ENCODE data around the gene CAVIN2.

CAVIN2 gene, protein sequence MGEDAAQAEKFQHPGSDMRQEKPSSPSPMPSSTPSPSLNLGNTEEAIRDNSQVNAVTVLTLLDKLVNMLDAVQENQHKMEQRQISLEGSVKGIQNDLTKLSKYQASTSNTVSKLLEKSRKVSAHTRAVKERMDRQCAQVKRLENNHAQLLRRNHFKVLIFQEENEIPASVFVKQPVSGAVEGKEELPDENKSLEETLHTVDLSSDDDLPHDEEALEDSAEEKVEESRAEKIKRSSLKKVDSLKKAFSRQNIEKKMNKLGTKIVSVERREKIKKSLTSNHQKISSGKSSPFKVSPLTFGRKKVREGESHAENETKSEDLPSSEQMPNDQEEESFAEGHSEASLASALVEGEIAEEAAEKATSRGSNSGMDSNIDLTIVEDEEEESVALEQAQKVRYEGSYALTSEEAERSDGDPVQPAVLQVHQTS

DNA sequence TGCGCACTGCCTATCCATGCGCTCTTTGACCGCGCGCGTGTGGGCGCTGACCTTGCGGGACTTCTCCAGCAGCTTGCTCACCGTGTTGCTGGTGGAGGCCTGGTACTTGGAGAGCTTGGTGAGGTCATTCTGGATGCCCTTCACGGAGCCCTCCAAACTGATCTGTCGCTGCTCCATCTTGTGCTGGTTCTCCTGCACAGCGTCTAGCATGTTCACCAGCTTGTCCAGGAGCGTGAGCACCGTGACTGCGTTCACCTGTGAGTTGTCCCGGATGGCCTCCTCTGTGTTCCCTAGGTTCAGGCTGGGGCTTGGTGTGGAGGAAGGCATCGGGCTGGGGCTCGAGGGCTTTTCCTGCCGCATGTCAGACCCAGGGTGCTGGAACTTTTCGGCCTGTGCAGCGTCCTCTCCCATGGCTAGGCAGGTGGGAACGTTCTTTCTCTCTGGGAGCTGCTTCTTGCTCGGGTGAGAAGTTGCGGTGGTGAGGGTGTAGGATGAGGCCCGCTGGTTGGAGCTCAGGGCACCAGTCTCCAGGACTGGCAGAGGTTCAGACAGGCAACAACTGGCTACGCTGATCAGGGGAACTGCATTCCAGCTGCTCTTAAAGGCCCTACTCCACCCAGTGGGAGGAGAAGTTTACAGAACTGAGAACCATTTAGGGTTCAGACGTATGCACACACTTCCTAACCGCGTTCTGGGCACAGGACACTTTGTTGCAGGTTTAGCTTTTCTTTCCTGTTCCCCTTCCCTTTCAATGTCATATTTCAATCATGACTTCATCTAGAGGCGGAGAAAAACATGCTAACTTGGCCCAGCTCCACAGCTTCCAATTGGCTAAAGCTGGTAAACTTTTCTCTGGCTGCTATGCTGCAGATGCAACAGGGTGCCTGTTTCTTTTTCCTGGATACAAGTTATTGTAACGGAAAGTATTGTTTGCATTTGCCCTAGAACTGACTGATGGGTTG, at the start of gene CAVIN2:
Gene CAVIN2, minus strand, starts transcription at position 574 of the 962 bp plus-strand sequence. Its CDS starts 163 bp downstream, at position 411.
- peak within 1 kb of the TSS; percentile 1 for H3K4me3 Mint-ChIP-seq
- peaks cover 5% of the 10 kb centered on the region for H3K4me1 Mint-ChIP-seq (ENCODE audit: low read depth)

DNA sequence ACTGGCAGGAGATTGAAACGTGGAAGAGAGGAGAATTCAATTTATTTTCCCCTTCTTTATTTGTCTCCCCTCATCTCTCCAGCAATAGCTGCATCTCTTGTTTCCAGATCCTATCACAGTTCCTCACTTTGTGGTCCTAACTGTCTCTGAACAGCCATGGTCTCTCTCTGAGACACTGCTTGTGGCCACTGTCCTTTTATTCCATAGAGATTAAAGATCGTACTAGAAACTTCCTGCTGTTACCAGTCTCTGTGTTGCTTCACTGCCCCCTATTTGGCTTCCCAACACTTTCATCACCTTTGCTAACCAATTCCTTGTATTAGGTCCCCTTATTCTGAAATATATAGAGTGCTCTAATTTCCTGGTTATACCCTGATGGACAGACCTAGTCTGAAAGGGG, 48.9 kb upstream of the CAVIN2 start:
- Mint-ChIP-seq H3K4me1 (ENCODE audit: low read depth) (no peaks in the 10 kb centered on the region), H3K27ac (no peak overlapping the region), H3K4me3 (no peak overlapping the region), H3K9me3 (ENCODE audit: low read depth) (no peaks in the 10 kb centered on the region), H3K36me3 (no peaks in the 10 kb centered on the region), H3K27me3 (peaks cover 9% of the 10 kb centered on the region)

More for the DNA sequence above, at the start of gene CAVIN2:
- no peak within 1 kb of the TSS for H3K27ac Mint-ChIP-seq
- peaks cover 15% of the 10 kb centered on the region for H3K27me3 Mint-ChIP-seq
- no peaks in the 10 kb centered on the region for H3K36me3 Mint-ChIP-seq
- no peaks in the 10 kb centered on the region for H3K9me3 Mint-ChIP-seq (ENCODE audit: low read depth)

DNA sequence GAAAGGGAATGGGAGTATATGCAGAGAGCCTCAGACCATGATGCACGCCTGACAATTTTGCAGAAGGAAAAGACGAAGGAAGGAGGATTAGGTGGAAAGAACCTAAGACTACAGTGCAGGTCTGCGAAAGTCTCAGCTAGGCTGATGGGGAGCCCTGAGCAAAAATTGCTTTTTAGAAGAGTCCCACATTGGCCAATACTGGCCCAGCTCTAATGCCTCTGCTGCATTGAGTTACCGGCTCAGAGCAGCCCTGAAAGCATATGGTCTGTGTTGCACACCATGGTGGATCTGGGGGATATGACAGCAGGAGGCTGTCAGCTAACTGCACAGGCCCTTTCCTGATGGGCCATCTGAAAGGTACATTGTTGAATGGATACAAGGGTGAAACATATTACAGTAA, 48.3 kb upstream of the CAVIN2 start:
- H3K27ac Mint-ChIP-seq = no peak overlapping the region
- no peaks in the 10 kb centered on the region for H3K36me3 Mint-ChIP-seq
- no peak overlapping the region for H3K4me3 Mint-ChIP-seq
- H3K27me3 Mint-ChIP-seq = peaks cover 7% of the 10 kb centered on the region
- H3K9me3 Mint-ChIP-seq (ENCODE audit: low read depth) = no peaks in the 10 kb centered on the region
- no peaks in the 10 kb centered on the region for H3K4me1 Mint-ChIP-seq (ENCODE audit: low read depth)

DNA sequence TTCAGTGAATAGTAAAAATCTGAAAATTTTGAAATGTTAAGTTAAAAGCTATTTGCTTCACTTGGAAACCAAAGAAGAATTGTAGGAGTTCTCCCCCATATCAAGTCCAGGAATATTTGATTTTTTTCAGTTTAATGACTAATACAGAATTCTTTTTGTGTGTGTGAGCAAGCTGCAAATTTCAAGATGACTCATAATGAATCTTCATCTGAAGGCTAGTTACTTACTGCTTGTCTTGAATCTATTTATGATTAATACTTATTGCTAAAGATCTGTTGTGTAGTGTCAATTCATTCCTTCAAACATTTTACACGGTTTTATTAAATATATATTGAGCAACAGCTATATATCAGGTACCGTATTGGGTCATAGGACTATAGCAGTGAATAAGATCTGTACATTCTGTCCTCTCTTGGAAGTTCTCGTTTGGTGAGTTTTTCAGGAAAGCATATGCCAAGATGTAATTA, 47.8 kb upstream of the CAVIN2 start:
- peaks cover 7% of the 10 kb centered on the region for H3K27me3 Mint-ChIP-seq
- no peak overlapping the region for H3K4me3 Mint-ChIP-seq
- H3K27ac Mint-ChIP-seq = no peak overlapping the region
- H3K9me3 Mint-ChIP-seq (ENCODE audit: low read depth) = no peaks in the 10 kb centered on the region
- H3K36me3 Mint-ChIP-seq = no peaks in the 10 kb centered on the region
- H3K4me1 Mint-ChIP-seq (ENCODE audit: low read depth) = no peaks in the 10 kb centered on the region

DNA sequence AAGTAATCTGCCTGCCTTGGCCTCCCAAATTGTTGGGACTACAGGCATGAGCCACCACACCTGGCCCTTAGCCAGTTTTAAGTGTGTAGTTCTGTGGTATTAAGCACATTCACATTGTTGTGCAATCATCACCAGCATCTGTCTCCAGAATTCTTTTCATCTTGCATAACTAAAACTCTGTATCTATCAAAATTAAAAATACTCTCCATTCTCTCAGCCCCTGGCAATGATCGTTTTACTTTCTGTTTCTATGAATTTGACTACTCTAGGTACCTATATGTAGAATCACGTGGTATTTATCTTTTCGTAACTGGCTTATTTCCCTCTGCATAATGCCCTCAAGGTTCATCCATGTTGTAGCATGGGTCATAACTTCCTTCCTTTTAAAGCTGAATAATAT, 45.5 kb upstream of the CAVIN2 start:
- Mint-ChIP-seq H3K27me3 (peaks cover 7% of the 10 kb centered on the region), H3K36me3 (no peaks in the 10 kb centered on the region), H3K4me3 (no peak overlapping the region), H3K4me1 (ENCODE audit: low read depth) (no peaks in the 10 kb centered on the region), H3K9me3 (ENCODE audit: low read depth) (no peaks in the 10 kb centered on the region), H3K27ac (no peak overlapping the region)

DNA sequence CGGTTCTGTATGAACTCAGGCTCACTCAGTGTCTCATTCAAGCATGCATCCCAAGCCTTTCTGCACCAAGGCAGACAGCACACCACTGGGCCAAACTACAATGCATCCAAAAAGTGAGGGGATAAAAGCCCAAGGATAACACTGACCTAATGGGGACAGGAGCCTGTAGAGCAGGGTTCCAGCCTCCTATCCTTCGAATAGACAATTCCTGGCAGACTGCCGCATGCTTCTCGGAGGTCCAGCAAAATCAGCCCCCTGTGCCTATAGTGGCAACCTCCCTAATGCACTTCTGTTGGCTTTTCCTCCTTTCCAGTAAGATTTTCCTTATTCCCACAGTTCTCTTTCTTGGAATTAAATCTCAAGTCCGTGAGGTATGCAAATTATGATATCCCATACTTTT, 44.8 kb upstream of the CAVIN2 start:
- Mint-ChIP-seq H3K27ac (no peak overlapping the region), H3K36me3 (no peaks in the 10 kb centered on the region), H3K4me3 (no peak overlapping the region), H3K4me1 (ENCODE audit: low read depth) (no peaks in the 10 kb centered on the region), H3K9me3 (ENCODE audit: low read depth) (no peaks in the 10 kb centered on the region), H3K27me3 (peaks cover 7% of the 10 kb centered on the region)

DNA sequence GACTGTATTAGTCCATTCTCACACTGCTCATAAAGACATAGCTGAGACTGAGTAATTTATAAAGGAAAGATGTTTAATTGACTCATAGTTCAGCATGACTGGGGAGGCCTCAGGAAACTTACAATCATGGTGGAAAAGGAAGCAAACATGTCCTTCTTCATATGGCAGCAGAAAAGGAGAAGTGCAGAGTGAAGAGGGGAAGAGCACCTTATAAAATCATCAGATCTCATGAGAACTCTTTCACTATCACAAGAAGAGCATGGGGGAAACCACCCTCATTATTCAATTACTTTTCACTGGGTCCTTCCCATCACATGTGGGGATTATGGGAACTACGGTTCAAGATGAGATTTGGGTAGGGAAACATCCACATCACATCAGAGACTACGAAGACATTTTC, 43.0 kb upstream of the CAVIN2 start:
- Mint-ChIP-seq H3K36me3 (no peaks in the 10 kb centered on the region), H3K9me3 (ENCODE audit: low read depth) (no peaks in the 10 kb centered on the region), H3K27ac (no peak overlapping the region)

DNA sequence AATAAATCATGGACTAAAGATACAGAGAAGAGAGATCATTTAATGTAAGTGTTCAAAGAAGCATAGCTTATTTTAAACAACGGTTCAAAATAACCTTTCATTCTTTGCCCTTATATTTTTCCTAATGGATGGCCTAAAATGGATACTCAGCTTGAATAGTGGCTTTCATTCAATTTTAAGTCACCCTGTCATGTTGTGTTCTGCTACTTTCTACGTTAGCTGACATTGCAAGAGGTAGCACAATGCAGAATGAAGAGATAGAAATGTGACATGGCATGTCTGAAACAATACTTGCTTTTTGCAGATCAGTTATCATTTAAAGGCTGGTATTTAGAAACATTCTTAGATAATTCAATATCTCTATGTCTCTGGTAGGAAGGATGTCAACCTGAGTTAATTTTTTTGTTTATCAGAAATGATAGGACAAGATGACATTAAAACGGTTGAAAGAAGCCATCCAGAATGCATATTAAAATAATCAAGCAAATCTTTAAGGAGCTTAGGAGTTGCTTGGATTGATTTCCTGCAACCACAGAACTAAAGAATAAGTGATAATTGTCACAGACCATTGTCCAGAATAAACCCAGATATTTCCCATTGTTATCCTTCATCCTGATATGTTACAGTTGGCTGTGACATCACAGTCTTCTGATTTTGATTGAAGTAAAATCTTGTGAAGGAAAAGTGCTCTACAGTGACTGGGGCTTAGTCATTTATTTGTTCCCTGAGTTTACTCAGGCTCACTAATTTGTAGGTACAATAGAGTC, 41.7 kb upstream of the CAVIN2 start:
- no peak overlapping the region for H3K4me3 Mint-ChIP-seq
- no peaks in the 10 kb centered on the region for H3K9me3 Mint-ChIP-seq (ENCODE audit: low read depth)
- H3K27me3 Mint-ChIP-seq = peaks cover 7% of the 10 kb centered on the region
- H3K27ac Mint-ChIP-seq = no peak overlapping the region
- no peaks in the 10 kb centered on the region for H3K4me1 Mint-ChIP-seq (ENCODE audit: low read depth)
- no peaks in the 10 kb centered on the region for H3K36me3 Mint-ChIP-seq

More for the DNA sequence above, 43.0 kb upstream of the CAVIN2 start:
- Mint-ChIP-seq H3K4me1 (ENCODE audit: low read depth) (no peaks in the 10 kb centered on the region), H3K27me3 (peaks cover 7% of the 10 kb centered on the region), H3K4me3 (no peak overlapping the region)

DNA sequence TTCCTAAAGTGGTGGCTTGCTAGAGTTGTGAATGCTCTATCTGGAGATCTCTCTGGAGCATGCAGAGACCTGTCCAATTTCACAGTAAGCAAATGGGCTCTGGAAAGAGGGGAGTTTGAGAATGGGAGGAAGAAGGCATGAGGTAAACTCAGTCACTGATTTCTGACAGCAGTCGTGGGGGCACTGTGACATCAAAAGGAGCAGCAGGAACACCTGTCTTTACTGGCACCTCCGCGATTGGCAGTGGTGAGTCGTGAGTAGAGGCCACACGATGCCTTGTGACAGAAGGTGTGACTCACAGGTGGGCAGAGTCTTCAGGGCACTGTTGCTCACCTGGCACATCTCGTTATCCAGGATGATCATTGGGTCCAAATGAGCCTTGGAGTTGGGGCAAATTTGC, 38.8 kb upstream of the CAVIN2 start:
- H3K27me3 Mint-ChIP-seq = no peaks in the 10 kb centered on the region
- H3K27ac Mint-ChIP-seq = no peak overlapping the region

DNA sequence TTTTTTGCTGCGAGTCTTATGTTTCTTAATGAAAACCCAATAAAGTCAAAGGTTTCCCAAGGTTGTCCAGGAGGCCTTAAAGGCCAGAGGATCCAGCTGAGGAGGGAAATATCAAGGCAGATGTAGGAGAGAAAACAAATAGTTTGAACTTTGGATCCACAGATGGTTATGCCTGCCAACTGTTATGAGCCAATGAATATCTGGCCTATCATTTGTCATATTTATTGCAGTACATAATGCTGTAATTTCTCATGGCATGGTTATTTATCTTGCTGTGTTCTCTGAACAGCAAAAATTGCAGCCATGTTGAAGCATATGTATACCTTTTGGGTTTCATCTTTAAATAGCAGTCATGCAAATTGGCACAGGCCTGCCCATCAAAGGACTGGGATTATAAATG, 38.2 kb upstream of the CAVIN2 start:
- no peak overlapping the region for H3K4me3 Mint-ChIP-seq

More for the DNA sequence above, 38.8 kb upstream of the CAVIN2 start:
- Mint-ChIP-seq H3K36me3 (no peaks in the 10 kb centered on the region), H3K4me1 (ENCODE audit: low read depth) (no peaks in the 10 kb centered on the region), H3K9me3 (ENCODE audit: low read depth) (no peaks in the 10 kb centered on the region), H3K4me3 (no peak overlapping the region)

DNA sequence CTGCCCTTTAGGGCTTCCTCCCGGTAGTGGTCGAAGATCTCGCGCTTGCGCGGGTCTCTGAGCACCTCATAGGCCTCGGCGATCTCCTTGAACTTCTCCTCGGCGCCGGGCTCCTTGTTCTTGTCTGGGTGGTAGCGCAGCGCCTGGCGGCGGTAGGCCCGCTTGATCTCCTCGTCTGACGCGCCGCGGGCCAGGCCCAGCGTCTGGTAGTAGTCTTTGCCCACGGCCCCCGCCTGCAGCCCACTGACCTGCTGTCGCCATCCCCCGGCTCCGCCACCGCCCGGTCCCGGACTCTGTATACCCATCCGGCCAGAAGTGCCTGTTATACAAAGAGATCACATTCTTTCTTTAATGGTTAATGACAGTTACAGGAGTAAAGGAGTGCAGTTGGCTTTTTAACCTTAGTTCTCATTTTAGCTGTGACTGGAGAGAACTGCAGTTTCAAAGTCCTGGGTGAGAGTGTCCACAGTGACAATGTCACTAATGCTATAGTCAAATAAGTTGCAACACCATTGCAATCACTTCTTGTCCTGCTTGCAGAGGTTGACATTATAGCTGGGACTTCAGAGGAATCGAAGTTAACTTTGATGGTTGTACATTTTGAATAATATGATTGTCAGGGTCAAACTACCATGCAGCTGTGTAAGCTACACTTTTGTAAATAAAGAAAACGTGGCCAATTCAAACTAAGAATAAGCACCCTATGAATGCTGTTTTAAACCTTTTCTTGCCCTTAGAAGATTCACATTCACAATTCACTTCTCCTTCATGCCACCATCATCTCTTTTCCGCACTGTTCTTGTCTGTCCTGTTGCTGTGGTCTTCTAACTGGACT, 35.3 kb upstream of the CAVIN2 start:
- H3K4me3 Mint-ChIP-seq = no peak overlapping the region
- no peaks in the 10 kb centered on the region for H3K9me3 Mint-ChIP-seq (ENCODE audit: low read depth)
- no peaks in the 10 kb centered on the region for H3K36me3 Mint-ChIP-seq
- H3K27ac Mint-ChIP-seq = no peak overlapping the region
- H3K4me1 Mint-ChIP-seq (ENCODE audit: low read depth) = no peaks in the 10 kb centered on the region
- H3K27me3 Mint-ChIP-seq = no peaks in the 10 kb centered on the region

More for the DNA sequence above, 38.2 kb upstream of the CAVIN2 start:
- Mint-ChIP-seq H3K9me3 (ENCODE audit: low read depth) (no peaks in the 10 kb centered on the region), H3K36me3 (no peaks in the 10 kb centered on the region), H3K27me3 (no peaks in the 10 kb centered on the region), H3K27ac (no peak overlapping the region), H3K4me1 (ENCODE audit: low read depth) (no peaks in the 10 kb centered on the region)

DNA sequence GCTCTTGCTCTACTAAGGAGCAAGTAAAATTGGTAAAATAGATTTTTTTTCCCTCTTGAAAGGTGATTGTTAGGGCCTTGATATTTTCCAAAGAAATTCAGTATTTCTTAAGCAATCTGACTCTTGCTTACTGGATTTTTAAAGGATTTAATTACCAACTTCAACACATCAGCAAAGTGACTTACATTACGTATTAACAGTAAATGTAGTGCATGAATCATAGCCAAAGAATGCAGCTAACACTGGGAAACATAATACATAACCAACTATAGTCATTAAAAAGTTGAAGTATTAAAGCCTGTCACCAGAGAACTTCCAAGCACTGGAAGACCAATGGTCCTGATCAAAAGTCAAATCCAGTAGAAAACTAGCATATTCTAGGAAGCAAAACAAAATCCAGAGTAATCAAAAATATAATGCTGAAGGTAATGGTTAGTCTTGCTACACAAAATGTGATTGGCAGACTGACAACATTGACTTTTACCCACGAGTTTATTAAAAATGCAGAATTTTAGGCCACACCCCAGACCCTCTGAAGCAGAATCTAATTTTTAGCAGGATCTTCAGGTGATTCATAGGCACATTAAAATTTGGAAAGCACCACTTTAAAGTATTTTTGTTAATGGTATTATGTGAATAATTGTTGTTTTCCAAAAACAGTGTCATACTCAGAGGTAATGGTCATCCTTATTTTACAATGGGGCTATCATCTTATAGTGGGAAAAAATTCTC, 31.8 kb upstream of the CAVIN2 start:
- H3K27me3 Mint-ChIP-seq = no peaks in the 10 kb centered on the region
- no peaks in the 10 kb centered on the region for H3K4me1 Mint-ChIP-seq (ENCODE audit: low read depth)
- no peak overlapping the region for H3K27ac Mint-ChIP-seq
- no peak overlapping the region for H3K4me3 Mint-ChIP-seq
- H3K36me3 Mint-ChIP-seq = no peaks in the 10 kb centered on the region
- no peaks in the 10 kb centered on the region for H3K9me3 Mint-ChIP-seq (ENCODE audit: low read depth)

DNA sequence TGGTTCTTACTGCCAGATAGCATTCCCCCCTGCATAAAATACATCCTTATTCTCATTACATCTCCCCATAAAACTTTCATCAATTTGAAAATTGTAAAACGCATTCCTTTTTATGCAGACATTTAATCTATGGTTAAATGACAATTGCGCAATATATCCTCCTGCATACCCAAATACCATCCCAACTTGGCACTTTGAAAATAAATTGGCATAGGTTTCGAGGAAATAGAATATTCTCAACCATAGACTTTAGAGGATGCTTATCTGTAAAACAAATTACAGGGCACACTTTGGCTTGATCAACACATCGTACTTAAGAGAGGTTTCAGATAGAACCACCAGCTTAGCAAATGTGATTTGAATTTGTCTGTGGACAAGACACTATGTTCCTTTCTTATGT, 31.0 kb upstream of the CAVIN2 start:
- Mint-ChIP-seq H3K27me3 (no peaks in the 10 kb centered on the region), H3K4me1 (ENCODE audit: low read depth) (no peaks in the 10 kb centered on the region), H3K4me3 (no peak overlapping the region), H3K27ac (no peak overlapping the region), H3K9me3 (ENCODE audit: low read depth) (no peaks in the 10 kb centered on the region), H3K36me3 (no peaks in the 10 kb centered on the region)
